ENCODE measurements around the gene IQGAP1.
"Not testable (repeated sequence)": the region's sequence is repeated elsewhere in the genome, so short reads cannot be mapped to it uniquely, and the experiment has no call there.

The IQGAP1 gene

GRCh38 chr15:90513448-90513847 lies 125.4 kb downstream of the IQGAP1 start:
- no peak overlapping the region for H3K4me3 ChIP-seq (ENCODE audit: low read length)
- TF ChIP-seq, protein P1, sequence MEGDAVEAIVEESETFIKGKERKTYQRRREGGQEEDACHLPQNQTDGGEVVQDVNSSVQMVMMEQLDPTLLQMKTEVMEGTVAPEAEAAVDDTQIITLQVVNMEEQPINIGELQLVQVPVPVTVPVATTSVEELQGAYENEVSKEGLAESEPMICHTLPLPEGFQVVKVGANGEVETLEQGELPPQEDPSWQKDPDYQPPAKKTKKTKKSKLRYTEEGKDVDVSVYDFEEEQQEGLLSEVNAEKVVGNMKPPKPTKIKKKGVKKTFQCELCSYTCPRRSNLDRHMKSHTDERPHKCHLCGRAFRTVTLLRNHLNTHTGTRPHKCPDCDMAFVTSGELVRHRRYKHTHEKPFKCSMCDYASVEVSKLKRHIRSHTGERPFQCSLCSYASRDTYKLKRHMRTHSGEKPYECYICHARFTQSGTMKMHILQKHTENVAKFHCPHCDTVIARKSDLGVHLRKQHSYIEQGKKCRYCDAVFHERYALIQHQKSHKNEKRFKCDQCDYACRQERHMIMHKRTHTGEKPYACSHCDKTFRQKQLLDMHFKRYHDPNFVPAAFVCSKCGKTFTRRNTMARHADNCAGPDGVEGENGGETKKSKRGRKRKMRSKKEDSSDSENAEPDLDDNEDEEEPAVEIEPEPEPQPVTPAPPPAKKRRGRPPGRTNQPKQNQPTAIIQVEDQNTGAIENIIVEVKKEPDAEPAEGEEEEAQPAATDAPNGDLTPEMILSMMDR (conservative IDR thresholded peaks at IDR 0.05; ENCODE audit: low read length): no peak
- DNase-seq (ENCODE audit: low read depth): no peak

DNA sequence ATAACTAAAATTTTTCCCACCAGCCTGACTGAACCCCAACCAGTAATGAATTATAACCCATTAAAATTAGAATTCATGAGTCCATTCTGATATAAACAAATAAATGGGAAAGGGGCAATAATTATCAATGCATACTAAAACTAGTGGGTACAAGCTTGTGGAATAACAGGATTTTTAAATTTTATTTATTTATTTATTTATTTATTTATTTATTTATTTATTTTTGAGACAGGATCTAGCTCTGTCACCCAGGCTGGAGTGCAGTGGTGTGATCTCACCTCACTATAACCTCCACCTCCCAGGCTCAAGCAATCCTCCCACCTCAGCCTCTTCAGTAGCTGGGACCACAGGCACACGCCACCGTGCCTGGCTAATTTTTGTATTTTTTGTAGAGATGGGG lies 125.9 kb downstream of the IQGAP1 start:
- H3K4me3 ChIP-seq (ENCODE audit: low read length); DNase-seq (ENCODE audit: low read depth): not testable (repeated sequence)

DNA sequence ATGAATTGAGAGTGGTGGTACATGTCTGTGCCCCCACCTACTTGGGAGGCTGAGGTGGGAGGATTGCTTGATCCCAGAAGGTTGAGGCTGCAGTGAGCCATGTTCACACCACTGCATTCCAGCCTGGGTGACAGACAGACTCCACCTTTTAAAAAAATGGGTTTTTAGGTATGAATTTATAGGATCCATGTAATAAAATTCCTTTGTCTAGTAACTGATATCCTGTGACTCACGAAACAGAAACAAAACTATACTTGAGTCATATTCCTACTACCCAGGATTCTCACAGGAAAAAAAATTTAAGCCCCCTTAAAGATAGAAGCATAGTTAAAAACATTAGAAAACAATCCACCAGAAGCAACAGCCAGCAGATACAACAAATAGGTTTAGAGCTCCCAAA lies 131.6 kb downstream of the IQGAP1 start:
- TF ChIP-seq, protein P1 (conservative IDR thresholded peaks at IDR 0.05; ENCODE audit: low read length): no peak
- no peak overlapping the region for H3K4me3 ChIP-seq (ENCODE audit: low read length)
- DNase-seq (ENCODE audit: low read depth): peak; percentile 21

DNA sequence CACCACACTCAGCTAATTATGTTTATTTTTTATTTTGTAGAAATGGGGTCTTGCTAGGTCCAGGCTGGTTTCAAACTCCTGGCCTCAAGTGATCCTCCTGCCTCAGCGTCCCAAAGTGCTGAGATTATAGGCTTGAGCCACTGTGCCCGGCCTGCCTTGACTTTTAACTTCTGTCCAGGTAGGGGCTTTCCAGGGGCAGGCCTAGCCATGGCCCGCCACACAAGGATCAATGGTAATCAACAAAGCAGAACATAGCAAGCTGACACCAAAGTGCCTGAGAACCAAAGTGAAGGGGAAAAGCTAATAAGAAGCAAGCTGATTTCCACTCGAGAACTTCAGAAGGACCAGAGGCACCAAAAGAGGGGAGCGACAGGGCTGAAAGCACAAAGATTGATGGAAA lies 132.3 kb downstream of the IQGAP1 start:
- H3K4me3 ChIP-seq (ENCODE audit: low read length): no peak overlapping the region
- DNase-seq (ENCODE audit: low read depth): no peak
- TF ChIP-seq, protein P1 (conservative IDR thresholded peaks at IDR 0.05; ENCODE audit: low read length): no peak

DNA sequence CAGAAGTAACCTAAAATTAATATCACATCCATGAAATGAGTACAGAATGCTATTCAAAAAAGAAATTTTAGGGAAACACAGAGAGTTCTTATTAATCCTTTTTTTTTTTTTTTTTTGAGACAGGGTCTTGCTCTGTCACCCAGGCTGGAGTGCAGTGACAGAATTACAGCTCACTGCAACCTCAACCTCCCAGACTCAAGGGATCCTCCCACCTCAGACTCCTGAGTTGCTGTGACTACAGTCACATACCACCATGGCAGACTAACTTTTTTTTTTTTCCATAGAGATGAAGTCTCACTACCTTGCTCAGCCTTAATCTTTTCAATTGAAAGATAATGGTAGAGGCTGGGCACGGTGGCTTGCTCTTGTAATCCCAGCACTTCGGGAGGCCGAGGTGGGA lies 135.3 kb downstream of the IQGAP1 start:
- TF ChIP-seq, protein P1 (conservative IDR thresholded peaks at IDR 0.05; ENCODE audit: low read length): no peak
- no peak overlapping the region for H3K4me3 ChIP-seq (ENCODE audit: low read length)
- DNase-seq (ENCODE audit: low read depth): no peak

GRCh38 chr15:90524018-90524803 lies 136.2 kb downstream of the IQGAP1 start:
- peak; percentile 17 for DNase-seq (ENCODE audit: low read depth)
- not testable (repeated sequence) for H3K4me3 ChIP-seq (ENCODE audit: low read length)

- H3K4me3 ChIP-seq (ENCODE audit: low read length): peak overlapping the region; percentile 61
- no peak for DNase-seq (ENCODE audit: low read depth)
- TF ChIP-seq, protein P1 (conservative IDR thresholded peaks at IDR 0.05; ENCODE audit: low read length): no peak
Measured at GRCh38 chr15:90529011-90529370, 140.9 kb downstream of the IQGAP1 start.

GRCh38 chr15:90529371-90530249 lies 141.6 kb downstream of the IQGAP1 start, which contains the start of gene CRTC3:
CRTC3 (plus strand) TSS chr15:90529923; CDS start chr15:90530072, 149 bp downstream.
- TF ChIP-seq, protein P1 (conservative IDR thresholded peaks at IDR 0.05; ENCODE audit: low read length): peak; percentile 7; the same call in 1 of the 2 replicates
- peak within 1 kb of the TSS; percentile 82 for H3K4me3 ChIP-seq (ENCODE audit: low read length)
- peak; percentile 56 for DNase-seq (ENCODE audit: low read depth)
